Transverse colon (tissue), 4 donors: ENCODE data around the gene GCLC. TPM values are rescaled to one million over a fixed set of nuclear protein-coding genes. Genes with fewer than 3 reads are reported as not detected.
A peak's percentile ranks its signal among the peaks of the same experiment; 100 is the strongest.

Experiments used
- DNase-seq: peaks from one replicate; pipeline ENCODE4 v3.0.0-alpha.2; 2019
- H3K27ac ChIP-seq, 4 donors: fragments of 200-600 bp; sonication (generic); 2 replicates each; pipeline ENCODE4 v1.5.1; 2016 to 2018; ENCODE audit warnings: inconsistent platforms in 4 of 4
- H3K27me3 ChIP-seq: fragments of 200-600 bp; sonication (generic); 2 replicates; pipeline ENCODE4 v1.5.1; 2017; ENCODE audit warnings: inconsistent platforms
- H3K36me3 ChIP-seq, 4 donors: fragments of 200-600 bp; sonication (generic); 2 replicates each; pipeline ENCODE4 v1.5.1; 2017 to 2019; ENCODE audit warnings: inconsistent platforms in 4 of 4
- H3K4me1 ChIP-seq, 4 donors: fragments of 200-600 bp; sonication (generic); 2 replicates each; pipeline ENCODE4 v1.5.1; 2017 to 2020; ENCODE audit warnings: inconsistent platforms in 4 of 4
- H3K4me3 ChIP-seq, 4 donors: fragments of 200-600 bp; sonication (generic); 1 replicate in 1 of 4; 2 replicates in 3 of 4; pipeline versions ENCODE4 v1.5.1 to v1.6.1; 2017 to 2019; ENCODE audit warnings: inconsistent platforms in 4 of 4
- H3K9me3 ChIP-seq, 2 donors: fragments of 200-600 bp; sonication (generic); 2 replicates each; pipeline ENCODE4 v1.5.1; 2017 to 2019; ENCODE audit warnings: inconsistent platforms in 2 of 2
- EP300 ChIP-seq: sonication (generic); formaldehyde crosslinking; IDR thresholded peaks from one replicate; pipeline ENCODE4 v1.6.1; 2017; ENCODE audit warnings: antibody characterized with exemption, low read depth
- POLR2A ChIP-seq: fragments of 450-650 bp; IDR thresholded peaks from one replicate; pipeline ENCODE4 v1.6.1; 2016; ENCODE audit warnings: antibody characterized with exemption, mild to moderate bottlenecking, moderate library complexity
- POLR2AphosphoS5 ChIP-seq, 3 donors: sonication (generic); formaldehyde crosslinking; IDR thresholded peaks; one replicate each; pipeline ENCODE4 v1.6.1; 2016; ENCODE audit warnings: antibody characterized with exemption in 3 of 3
- WGBS, 2 donors: methylation state at CpG; one replicate each; pipeline ENCODE4 v1.1.5; 2018; ENCODE audit warnings: low coverage in 1 of 2; 5-methylcytosine and 5-hydroxymethylcytosine counted together
- in situ Hi-C, 4 donors: fragments of 200-750 bp; cut with MboI; loops; one replicate each; pipeline versions ENCODE4 v1.15.0 to v1.15.1; 2017; ENCODE audit warnings: low sequenced_read_pairs in 3 of 4, low pct_ligation_motif_present in 1 of 4, low pct_unique_long_range_greater_than_20kb in 1 of 4
- intact Hi-C: fragments of 100-400 bp; cut with DNase I; formaldehyde crosslinking; loops from one replicate; pipeline ENCODE4 v1.15.1; 2023; ENCODE audit warnings: low total_unique reads
- total RNA-seq, 4 donors: library from RNA; depleted of rRNA; stranded (reverse); fragments of >200 nt; gene quantifications; one replicate each; pipeline ENCODE4 v1.1.0, GENCODE V29; 2016
- TF ChIP-seq, protein P1 (sequence below), 5 experiments: fragments of 200-600 bp in 3 of 5; fragments of 450-650 bp in 2 of 5; sonication (generic) in 3 of 5; IDR thresholded peaks; 1 replicate in 2 of 5; 2 replicates in 3 of 5; pipeline ENCODE4 v1.5.1; 2016 to 2017; ENCODE audit warnings: antibody characterized with exemption in 5 of 5, inconsistent platforms in 3 of 5, mild to moderate bottlenecking in 2 of 5, moderate library complexity in 1 of 5

The GCLC gene
- total RNA-seq: 100 to 1,000 TPM in 1 of 4 donors, 10 to 100 TPM in 3; 35.2 to 146 (median 64.1) TPM

DNA sequence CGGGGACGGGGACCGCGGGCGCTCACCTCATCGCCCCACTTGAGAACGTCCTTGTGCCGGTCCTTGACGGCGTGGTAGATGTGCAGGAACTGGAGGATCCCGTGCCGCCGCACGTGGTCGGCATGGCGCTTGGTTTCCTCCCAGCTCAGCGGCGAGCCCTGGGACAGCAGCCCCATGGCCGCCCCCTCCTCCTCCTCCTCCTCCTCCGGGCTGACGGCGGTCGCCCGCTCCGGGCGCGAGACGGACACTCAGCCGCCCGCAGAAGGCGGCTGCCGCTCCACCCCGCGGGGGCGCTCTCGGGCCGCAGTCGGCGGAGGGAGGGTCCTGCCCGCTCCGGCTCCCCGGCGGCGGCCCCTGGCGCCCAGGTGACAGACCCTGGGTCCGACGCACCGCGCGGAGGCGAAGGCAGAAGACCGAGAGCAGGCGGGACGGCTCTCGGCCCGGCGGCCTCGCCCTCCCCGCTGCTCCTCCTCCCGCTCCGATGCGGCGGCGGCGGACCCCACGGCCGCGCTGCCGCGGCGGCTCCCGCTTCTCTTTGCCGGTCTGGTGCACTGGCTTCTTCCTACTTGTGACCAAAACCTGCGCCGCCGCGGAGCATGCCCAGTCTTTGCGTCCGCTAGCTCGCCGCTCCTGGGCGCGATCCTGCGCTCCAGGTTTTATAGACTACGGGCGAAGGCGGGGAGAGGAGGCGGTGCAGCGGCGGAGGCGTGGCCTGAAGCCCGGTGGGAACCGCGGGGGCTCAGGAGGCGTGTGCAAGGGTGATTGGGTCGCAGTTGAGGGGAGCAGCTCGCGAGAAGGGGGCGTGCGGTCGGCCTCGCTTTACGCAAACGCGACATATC, at the start of gene GCLC:
TSS of gene GCLC (minus strand) at position 632 of the 839 bp plus-strand sequence. CDS start at position 176, 456 bp downstream.
- TF ChIP-seq POLR2AphosphoS5 (IDR thresholded peaks at IDR 0.05) (peak; percentile 92 to 95 (median 92)), POLR2A (peak; percentile 80), EP300 (no peak)
- TF ChIP-seq, protein P1, sequence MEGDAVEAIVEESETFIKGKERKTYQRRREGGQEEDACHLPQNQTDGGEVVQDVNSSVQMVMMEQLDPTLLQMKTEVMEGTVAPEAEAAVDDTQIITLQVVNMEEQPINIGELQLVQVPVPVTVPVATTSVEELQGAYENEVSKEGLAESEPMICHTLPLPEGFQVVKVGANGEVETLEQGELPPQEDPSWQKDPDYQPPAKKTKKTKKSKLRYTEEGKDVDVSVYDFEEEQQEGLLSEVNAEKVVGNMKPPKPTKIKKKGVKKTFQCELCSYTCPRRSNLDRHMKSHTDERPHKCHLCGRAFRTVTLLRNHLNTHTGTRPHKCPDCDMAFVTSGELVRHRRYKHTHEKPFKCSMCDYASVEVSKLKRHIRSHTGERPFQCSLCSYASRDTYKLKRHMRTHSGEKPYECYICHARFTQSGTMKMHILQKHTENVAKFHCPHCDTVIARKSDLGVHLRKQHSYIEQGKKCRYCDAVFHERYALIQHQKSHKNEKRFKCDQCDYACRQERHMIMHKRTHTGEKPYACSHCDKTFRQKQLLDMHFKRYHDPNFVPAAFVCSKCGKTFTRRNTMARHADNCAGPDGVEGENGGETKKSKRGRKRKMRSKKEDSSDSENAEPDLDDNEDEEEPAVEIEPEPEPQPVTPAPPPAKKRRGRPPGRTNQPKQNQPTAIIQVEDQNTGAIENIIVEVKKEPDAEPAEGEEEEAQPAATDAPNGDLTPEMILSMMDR (IDR thresholded peaks at IDR 0.05): peak; percentile 43 to 81 (median 69)
- in situ Hi-C loops: loop anchor here in 3 of 4 donors (5.0 to 25.0 kb wide), 3 partner anchors 93 to 118 kb away; partner anchors contain the start of gene KLHL31 (in 1 of the 3)
- Histone ChIP-seq H3K4me1 (peaks cover 0 to 59% (median 21%) of the 10 kb centered on the region in 4 donors), H3K9me3 (no peaks in the 10 kb centered on the region), H3K27me3 (no peaks in the 10 kb centered on the region), H3K36me3 (no peaks in the 10 kb centered on the region), H3K27ac (peak within 1 kb of the TSS; percentile 97 to 100 (median 98)), H3K4me3 (peak within 1 kb of the TSS; percentile 59 to 95 (median 75))
- WGBS, 2 donors: 0 to 1% methylated on average over 7 to 63 of the region's 105 CpGs
- DNase-seq: peak; percentile 96
- intact Hi-C loops: loop anchor here (2.0 kb wide), 1 partner anchor 106 kb away; no protein-coding TSS in a partner anchor

DNA sequence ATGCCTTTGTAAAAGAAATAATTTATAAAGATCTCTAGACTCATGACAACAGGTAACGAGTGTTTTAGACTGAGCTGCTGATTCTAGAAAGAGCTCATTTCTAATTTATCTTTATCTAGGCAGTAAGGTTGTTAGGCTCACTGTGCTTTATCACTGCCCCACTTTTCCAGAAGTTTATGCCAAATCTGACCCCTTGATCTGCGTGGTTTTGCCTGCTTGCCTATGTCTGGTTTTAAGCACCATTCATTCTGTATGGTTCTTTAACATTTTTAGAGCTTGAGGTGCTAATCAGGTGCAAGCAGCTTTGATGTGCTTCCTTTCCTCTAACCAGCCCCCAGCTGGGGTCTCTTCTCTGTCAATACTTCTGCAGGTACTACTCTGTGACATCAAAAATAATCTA, 49.7 kb upstream of the GCLC start:
- Histone ChIP-seq H3K27me3 (no peaks in the 10 kb centered on the region), H3K36me3 (no peaks in the 10 kb centered on the region), H3K27ac (no peak overlapping the region), H3K4me1 (peaks cover 0 to 8% (median 4%) of the 10 kb centered on the region in 4 donors), H3K9me3 (no peaks in the 10 kb centered on the region), H3K4me3 (no peak overlapping the region)
- TF ChIP-seq, protein P1 (IDR thresholded peaks at IDR 0.05): no peak
- TF ChIP-seq POLR2AphosphoS5 (IDR thresholded peaks at IDR 0.05) (no peak), POLR2A (no peak)
- DNase-seq: no peak
- WGBS, 2 donors: 67 to 86% methylated on average over 2 of the region's 2 CpGs
- intact Hi-C loops (no loop called here), in situ Hi-C loops (no loop called here)

DNA sequence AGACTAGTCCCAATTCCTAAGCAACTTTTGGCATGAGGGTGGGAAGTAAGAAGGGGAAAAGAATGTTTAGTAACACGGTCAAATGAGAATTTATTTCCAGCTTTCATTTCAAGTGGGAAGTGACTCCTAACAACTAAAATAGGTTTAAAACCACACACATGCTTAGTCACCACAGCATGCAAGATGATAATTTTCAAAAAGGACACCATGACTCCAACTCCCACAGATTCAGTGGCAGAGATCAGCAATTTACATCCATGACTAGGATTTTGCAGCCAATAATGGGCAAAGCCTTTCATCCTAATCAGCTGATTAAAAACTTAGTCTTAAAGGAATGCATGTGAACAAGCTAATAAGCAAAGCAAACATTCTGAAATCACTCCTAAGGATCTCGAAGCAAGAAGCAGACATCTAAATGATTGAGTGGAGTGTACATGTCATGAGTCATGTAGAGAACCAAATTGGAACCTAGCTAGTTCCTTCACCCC, 48.1 kb upstream of the GCLC start:
- Histone ChIP-seq H3K4me1 (peaks cover 0 to 3% (median 1%) of the 10 kb centered on the region in 4 donors), H3K9me3 (no peaks in the 10 kb centered on the region), H3K4me3 (no peak overlapping the region), H3K36me3 (no peaks in the 10 kb centered on the region), H3K27me3 (no peaks in the 10 kb centered on the region), H3K27ac (no peak overlapping the region)
- DNase-seq: no peak
- intact Hi-C loops (no loop called here), in situ Hi-C loops (no loop called here)
- WGBS, 2 donors: 53 to 58% methylated on average over 2 of the region's 2 CpGs
- TF ChIP-seq POLR2A (no peak), EP300 (no peak), POLR2AphosphoS5 (IDR thresholded peaks at IDR 0.05) (no peak)
- TF ChIP-seq, protein P1 (IDR thresholded peaks at IDR 0.05): no peak

DNA sequence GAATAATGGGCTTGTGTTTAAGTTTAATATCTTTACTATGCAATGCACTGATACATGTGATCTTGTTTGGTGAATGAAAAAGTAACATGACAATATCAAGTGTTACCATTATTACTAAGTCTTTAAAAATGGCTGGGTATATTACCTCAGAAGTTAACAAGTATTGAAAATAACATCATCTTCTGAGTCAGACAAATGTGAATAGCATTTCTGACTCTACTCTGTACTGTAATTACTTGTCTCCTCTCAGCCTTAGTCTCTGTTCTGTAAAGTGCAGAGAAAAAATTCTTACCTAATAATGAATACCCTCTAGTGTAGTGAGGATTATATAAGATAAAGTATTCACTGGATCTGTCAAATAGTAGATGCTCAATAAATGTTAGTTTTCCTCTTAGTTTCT, 47.0 kb upstream of the GCLC start:
- no peak for TF ChIP-seq POLR2AphosphoS5 (IDR thresholded peaks at IDR 0.05)
- TF ChIP-seq EP300: no peak
- TF ChIP-seq POLR2A: no peak
- TF ChIP-seq, protein P1 (IDR thresholded peaks at IDR 0.05): no peak
- Histone ChIP-seq H3K9me3 (no peaks in the 10 kb centered on the region), H3K4me1 (peaks cover 0 to 3% (median 1%) of the 10 kb centered on the region in 4 donors), H3K27ac (no peak overlapping the region), H3K4me3 (no peak overlapping the region), H3K27me3 (no peaks in the 10 kb centered on the region), H3K36me3 (no peaks in the 10 kb centered on the region)
- no peak for DNase-seq
- intact Hi-C loops (no loop called here), in situ Hi-C loops (no loop called here)
